A673 (cell line): ENCODE data around the gene P2RX1.
A peak's percentile ranks its signal among the peaks of the same experiment; 100 is the strongest.

Experiments
- CTCF ChIP-seq: fragments of 300-800, 200-600 bp; sonication (generic); conservative IDR thresholded peaks from 2 replicates; pipeline ENCODE4 v1.5.1; 2017; ENCODE audit warnings: low read depth, mild to moderate bottlenecking, antibody characterized with exemption, low read length, moderate library complexity, mixed read lengths
- EZH2 ChIP-seq: fragments of 200-600 bp; sonication (generic); IDR thresholded peaks from 2 replicates; pipeline ENCODE4 v1.6.1; 2017; ENCODE audit warnings: borderline replicate concordance, low read depth, mild to moderate bottlenecking, mixed read lengths, antibody characterized with exemption, low read length; ENCODE audit not compliant: poor library complexity, severe bottlenecking

GRCh38 chr17:3913531-3914311 lies 2.5 kb downstream of the P2RX1 start:
- peak; percentile 97 for TF ChIP-seq CTCF
- no peak for TF ChIP-seq EZH2
